ENCODE data around the gene HK3.

The HK3 gene

GRCh38 chr5:176847726-176848290, 51.3 kb downstream of the HK3 start:
- FAIRE-seq: no peak

GRCh38 chr5:176847148-176847547, 52.0 kb downstream of the HK3 start:
- FAIRE-seq: no peak

- FAIRE-seq: no peak
Measured at GRCh38 chr5:176846335-176847140, 52.6 kb downstream of the HK3 start.

GRCh38 chr5:176845392-176845713, 53.8 kb downstream of the HK3 start:
- no peak for FAIRE-seq

GRCh38 chr5:176844706-176845391, 54.3 kb downstream of the HK3 start:
- FAIRE-seq: no peak

GRCh38 chr5:176844281-176844680, 54.9 kb downstream of the HK3 start:
- FAIRE-seq: no peak

- no peak for FAIRE-seq
Measured at GRCh38 chr5:176843673-176844072, 55.5 kb downstream of the HK3 start.

GRCh38 chr5:176837707-176838115, 61.4 kb downstream of the HK3 start:
- FAIRE-seq: no peak

- FAIRE-seq: no peak
Measured at GRCh38 chr5:176836811-176837706, 62.1 kb downstream of the HK3 start.

GRCh38 chr5:176835918-176836317, 63.2 kb downstream of the HK3 start:
- no peak for FAIRE-seq

GRCh38 chr5:176833286-176833685, 65.9 kb downstream of the HK3 start:
- no peak for FAIRE-seq

- FAIRE-seq: no peak
Measured at GRCh38 chr5:176832162-176832561, 67.0 kb downstream of the HK3 start.

GRCh38 chr5:176831425-176831824, 67.7 kb downstream of the HK3 start:
- FAIRE-seq: no peak

GRCh38 chr5:176830995-176831423, 68.1 kb downstream of the HK3 start:
- no peak for FAIRE-seq
